T-helper 2 cell treated with Interferon-gamma antibody and Interleukin-4, amounts not matched to agents 100 ng/mL and 5 ng/mL, for 36 hours (primary cell): ENCODE measurements around the gene NOP9. TPM values are rescaled to one million over a fixed set of nuclear protein-coding genes. Genes with fewer than 3 reads are reported as not detected.

Experiments used
- intact Hi-C: fragments of 100-400 bp; cut with micrococcal nuclease; formaldehyde crosslinking; loops from one replicate; pipeline ENCODE4 v1.15.1; 2023
- total RNA-seq: library from RNA; stranded (reverse); gene quantifications from 2 replicates; pipeline ENCODE4 v1.2.3, GENCODE V29; 2022

NOP9 gene
- total RNA-seq, 1 donor from 2014 or later, result 41.6 TPM

DNA sequence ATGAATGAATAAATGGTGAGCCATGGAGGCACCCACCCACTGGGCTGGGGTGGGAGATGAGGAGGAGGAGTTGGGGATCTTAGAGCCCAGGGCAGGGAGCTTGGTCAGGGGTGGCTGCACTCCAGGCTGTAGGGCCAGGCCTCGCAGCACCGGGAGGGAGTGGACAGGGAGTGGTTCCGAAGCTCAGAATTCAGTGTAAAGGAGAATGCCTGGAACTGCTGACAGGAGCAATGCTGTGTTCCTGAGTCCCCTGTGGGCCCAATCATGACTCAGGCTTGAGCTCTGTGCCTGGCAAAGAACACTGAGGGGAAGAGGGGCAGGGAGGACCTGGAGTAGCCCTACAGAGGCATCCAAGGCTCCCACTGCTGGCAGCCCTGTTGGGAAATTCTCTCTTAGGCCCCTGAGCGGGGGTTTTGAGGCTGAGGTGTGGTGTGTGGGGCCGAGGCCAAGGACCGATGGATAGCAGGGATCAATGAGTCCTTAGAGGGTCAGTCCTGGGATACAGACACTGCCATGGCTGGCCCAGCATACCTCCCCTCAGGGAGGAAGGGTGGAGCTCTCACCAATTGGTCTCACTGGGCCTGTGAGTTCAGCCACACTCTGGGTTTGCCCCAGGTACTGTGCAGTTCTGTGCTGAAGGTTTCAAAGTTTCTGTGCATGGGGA lies 18.7 kb upstream of the NOP9 start:
- intact Hi-C loops, result no loop called here

DNA sequence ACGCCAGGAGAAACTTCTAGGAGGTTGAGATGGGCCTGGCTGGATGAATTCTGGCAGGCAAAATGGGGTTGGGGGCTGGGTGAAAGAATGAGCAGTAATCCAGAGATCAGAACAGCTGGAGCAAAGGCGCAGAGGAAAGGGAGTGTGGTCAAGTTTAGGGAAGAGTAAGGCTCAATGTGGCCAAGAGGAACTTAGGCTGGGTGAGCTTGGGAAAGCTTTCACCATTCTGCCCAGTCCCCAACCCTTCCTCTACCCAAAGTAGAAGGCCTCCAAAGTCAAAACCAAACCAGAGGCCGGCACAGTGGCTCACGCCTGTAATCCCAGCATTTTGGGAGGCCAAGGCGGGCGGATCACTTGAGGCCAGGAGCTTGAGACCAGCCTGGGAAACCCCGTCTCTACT lies 18.0 kb upstream of the NOP9 start:
- intact Hi-C loops, result no loop called here

DNA sequence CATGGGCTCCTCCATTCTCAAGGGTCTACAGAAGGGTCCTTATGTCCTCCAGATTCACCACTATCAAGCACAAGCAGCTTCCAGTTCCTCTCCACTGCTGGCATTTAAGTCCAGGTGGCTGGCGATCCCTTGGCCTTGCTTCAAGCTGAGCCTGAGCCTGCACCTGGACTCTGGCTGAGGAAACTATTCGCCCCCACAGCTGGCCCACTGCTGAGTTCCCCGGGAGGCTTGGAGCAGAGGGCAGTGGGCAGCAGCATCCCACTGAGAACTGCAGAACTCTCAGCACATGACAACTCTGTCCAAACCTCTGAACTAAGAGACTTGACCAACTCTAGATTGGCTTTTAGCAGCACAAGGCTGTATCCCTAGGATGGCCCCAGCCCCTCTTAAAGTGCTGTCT lies 16.9 kb upstream of the NOP9 start:
- intact Hi-C loops, result no loop called here

DNA sequence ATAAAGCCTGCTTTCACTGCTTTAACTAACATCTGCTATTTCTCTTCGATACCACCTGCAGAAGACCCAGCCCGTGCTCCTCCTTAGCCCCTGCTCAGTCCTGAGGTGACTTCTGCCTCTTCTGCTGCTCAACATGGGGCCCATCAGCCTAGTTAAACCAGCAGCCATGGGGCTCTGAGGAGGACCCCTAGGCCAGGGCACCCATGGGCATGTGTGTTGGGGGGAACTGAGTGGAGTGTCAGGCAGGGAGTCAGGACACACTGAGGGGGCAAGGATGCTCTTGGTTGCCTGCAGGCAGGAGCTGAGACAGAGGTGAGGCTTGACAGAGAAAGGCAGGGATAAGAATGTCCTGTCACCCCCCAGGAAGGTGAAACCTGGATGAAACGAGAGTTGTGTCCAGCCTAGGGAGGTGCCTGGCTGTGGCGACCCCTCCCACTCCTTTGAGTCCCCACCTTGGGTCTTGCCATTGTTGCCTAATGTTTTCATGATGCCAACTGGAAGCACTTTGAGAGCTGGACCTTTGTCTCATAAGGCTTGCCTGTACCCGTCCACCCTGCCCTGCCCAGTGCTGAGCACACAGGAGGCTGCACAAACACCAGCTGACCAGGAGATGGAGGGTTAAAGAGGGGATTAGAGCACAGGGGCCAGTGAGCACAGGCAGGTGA lies 15.7 kb upstream of the NOP9 start:
- intact Hi-C loops, result no loop called here

DNA sequence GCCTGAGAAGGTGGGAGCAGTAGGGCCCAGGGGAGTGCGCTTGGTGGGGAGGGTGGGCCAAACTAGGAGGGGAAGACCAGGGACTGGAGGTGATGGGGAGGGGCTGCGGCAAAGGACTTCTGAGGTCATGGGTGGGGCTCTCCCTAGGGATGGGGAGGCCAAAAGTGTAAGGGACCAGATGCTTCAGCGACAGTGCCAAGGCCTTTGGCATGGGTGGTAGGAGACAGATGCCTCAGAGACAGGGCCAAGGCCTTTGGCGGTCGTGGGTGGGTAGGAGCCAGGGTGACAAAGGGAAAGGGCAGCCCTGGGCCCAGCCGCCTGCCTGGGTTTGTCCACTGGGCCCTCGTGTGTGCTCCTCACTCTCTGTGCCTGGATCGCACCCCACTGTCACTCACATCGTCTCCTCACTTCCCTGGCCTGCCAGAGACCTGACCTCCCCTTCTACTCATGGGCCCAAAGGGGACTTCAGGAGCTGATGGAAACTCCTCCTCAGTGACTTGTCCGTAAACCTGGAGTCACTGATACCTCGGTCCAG lies 15.1 kb upstream of the NOP9 start:
- intact Hi-C loops, result no loop called here

DNA sequence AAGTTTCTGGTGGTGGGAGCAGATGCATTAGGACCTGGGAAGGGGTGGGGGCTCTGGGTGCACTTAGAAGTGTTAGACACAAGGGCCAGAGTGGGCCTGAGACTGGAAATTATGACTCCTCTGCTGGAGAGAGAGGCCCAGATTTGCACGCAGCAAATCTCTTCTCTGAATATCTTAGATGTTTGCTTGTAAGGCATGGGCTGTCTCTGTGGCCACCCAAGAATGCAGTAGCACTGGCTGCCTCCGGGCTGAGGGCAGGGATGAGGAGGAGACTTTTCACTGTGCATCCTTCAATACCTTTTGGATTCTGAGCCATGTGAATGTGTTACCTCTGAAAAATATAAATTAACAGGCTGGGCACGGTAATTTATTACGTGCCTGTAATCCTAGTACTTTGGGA lies 14.3 kb upstream of the NOP9 start:
- intact Hi-C loops, result no loop called here

DNA sequence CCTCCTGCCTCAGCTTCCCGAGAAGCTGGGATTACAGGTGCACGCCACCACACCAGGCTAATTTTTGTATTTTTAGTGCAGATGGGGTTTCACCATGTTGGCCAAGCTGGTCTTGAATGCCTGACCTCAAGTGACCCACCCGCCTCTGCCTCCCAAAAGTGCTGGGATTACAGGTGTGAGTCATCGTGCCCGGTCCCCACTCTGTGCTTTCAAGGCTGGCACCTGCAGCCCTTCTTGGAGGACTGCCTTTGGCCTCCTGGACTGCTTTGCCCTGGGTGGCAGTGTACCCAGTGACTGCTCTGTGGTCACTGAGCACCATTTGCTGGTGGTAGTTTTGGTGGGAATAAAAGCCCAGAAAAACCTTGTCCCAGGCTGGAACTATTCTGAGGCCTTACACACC lies 12.7 kb upstream of the NOP9 start:
- intact Hi-C loops, result no loop called here

DNA sequence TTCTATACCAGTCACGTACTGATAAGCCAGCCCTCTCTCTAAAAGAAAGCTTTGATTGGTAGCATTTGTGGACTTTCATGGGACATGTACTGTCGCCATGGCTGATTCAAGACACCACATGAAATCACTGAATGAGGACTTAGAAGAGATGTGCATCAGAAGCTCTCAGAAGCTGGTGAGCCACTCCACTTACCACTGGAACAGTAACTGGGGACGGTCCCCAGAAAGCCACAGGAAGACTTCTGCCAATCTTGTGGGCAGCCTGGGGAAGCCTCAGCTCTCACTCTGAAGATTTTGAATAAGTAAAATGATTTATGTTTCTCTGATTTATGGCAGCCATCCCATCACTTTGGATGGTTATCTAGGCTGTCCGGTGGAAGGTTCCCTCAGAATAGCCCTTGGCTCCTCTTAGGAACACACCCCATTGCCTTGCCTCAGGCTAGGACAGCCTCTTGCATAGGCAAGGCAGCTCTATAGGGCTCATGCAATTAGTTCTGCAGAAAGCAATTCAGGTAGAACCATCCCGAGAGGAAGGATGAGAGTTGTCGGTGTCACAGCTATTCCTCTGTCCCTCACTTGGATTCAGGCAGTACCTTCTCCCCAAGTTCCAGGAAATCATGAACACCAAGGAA lies 9.9 kb upstream of the NOP9 start:
- intact Hi-C loops, result no loop called here

DNA sequence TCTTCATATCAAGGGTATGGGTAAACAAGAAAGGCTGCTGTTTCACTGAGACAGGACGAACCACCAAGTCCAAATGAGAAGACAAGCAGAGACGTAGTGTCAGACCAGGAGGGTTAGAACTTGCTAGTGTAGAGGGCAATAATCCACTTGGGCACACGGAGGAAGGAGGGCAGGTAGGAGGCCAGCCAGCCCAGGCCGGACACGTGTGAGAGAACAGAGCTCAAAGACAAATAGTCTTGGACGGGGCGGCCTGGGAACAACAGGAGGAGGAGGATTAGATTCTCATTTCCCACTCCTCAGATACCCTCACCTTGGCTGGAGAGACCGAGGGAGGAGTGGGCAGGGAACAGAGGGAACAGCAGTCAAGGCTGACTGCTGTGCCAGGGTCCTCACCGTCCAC lies 8.9 kb upstream of the NOP9 start:
- intact Hi-C loops, result no loop called here

DNA sequence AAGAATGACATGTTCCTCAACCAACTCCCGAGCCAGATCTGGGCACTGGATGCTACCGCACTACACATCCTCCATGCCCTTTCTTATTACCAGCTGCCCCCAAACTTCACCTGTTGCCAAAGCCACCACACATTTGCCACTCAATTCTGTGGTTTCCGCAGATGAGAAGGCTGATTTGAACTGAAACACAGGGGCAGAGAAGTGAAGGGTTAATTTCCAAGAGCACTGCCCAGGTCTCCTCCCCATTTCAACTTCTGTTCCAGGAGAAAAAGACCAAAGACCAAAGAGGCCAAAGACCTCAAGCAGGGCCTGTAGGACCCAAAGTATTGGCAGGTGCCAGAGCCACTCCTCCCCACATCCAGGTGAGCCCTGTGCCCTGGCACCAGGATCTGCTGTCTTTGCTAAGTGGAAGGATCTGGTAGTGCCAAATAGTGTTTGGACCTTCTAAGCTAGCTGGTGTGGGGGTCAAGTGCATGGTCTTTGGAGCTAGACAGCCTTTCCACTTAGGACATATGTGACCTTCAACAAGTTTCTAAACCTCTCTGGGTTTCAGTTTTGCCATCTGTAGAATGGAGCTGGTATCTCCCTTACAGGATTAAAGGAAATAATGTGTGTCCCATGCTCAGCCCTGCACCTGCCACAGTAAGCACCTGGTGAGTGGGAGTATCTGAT lies 8.1 kb upstream of the NOP9 start:
- intact Hi-C loops, result no loop called here

DNA sequence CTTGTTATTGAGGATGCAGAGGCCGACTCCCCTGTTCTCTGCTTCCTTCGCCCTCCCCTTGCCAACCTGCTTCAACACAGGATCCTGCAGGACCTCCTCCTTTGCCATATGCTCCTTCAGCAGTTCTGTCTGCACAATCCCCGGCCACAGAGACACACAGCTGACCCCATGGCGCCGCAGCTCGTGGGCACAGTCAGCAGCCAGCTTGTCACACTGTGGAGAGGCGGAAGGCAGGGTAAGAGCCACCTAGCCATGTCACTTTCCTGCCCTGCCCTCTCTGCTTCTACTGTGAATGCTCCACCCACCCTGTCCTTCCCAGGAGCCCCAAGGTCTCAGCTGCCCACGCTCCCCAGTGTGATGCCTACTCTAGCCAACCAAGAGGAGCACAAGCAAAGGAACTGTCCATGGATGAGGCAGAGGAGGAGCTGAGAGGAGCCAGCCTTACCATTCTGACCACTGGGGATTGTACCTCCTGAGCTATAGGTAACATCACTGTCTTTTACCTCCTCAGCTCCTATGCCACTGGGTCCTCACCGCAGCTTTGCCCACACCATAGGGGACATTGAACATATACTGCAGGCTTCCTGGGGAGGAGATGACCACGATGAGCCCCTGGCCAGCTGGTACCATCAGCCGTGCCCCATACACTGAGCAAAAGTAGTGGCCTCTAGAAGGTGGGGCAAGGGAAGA lies 7.4 kb upstream of the NOP9 start:
- intact Hi-C loops, result no loop called here

DNA sequence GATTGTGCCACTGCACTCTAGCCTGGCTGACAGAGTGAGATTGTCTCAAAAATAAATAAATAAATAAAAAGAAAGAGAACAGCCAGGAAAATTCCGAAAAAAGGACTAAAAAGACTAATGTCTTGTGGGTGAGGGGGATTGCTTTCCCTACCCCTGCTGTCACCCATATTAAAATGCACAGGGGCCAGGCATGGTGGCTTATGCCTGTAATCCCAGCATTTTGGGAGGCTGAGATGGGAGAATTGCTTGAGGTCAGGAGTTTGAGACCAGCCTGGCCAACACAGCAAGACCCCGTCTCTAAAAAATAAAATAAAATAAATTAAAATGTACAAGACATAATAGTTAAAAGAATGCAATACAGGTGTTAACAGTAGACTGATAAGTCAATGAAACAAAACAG lies 6.1 kb upstream of the NOP9 start:
- intact Hi-C loops, result no loop called here

DNA sequence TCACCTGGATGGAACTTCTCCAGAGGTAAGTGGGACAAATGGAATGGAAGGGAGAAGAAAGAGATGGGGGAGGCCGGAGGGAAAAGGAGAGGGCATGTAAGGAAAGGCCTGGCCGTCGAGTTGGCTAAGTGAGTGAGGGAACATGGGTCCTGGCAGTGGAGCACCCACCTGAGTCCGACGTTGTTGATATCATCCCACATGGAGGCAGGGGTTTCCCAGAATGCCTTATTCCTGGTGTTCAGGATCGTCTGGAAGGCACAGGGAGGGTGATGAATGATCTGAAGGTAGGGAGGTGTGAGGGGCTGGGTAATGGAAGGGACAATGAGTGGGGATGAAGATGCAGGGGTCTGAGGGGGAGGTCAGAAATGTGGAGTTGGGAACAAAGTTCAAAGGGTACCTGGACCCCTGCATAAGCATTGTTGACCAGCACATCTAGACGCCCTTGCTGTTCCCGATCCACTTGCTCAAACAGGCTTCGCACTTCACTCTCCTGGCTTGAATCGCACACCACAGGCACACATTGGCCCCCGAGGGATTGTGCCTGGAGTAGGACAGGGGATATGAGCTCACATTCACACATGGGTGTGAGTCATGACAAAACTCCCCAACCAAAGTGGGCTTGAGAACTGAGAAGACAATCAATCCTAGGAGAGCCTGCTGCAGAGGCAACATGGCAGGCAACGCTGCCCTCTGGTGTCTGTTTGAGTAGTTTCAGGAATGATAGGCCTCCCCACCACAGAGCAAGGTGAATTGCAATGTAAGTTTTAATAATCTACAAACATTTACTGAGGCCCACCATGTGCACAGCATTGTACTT lies 3.1 kb upstream of the NOP9 start:
- intact Hi-C loops, result loop anchor here (5.0 kb wide), 2 partner anchors 36 to 149 kb away; partner anchors contain the start of genes PSME2 and RNF31

DNA sequence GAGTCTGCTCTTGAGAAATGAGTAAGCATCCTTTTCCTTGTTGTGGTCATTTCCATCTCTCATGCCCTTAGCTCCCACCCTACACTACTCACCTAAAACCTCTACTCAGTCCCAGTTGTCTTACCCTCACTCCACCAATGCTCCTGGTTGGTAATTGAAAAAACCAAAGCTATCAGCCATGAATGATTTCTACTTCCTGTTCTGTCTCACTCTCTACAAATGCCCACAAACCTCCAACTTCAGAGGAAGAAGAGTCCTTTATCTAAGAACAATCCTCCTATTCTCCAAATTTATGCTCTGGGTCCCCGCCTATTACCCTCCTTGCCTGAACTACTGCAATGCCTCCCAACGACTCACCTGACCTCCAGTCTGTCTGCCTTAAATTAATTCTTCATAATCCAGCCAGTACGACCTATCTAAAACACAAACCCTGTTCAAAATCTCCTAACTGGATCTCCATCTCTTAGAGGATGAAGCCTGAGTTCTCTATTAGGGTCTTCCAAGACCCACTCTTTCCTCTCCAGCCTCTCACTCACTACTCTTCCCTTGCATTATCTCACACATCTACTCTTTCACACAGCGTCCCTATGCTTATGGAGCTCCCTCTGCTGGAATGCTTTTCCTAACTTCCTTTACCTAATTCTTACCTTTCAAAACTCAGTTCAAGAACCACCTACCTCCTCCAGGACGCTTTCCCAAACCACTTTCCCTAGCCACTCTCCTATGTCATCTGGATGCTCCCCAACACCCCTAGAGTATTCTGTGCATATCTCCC lies 2.3 kb upstream of the NOP9 start:
- intact Hi-C loops, result loop anchor here (5.0 kb wide), 2 partner anchors 35 to 150 kb away; partner anchors contain the start of genes PSME2 and RNF31

DNA sequence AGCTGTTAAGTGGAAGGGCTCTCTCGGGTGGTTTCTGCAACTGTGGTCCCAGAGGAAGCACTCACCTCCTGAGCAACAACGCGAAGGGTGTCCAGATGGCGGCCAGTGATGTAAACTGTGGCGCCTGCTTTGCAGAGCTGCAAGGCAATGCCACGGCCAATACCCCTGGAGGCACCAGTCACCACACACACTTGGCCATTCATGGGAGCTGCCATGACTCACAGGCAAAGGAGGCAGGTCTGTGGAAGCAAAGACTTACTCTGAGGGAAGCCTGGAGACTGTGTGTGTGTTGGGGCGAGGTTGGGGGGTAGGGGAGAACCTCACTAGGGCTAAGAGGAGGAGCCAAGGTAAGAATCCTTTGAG lies 777 bp upstream of the NOP9 start:
- intact Hi-C loops, result loop anchor here (1.0 to 5.0 kb wide), 6 partner anchors 20 to 152 kb away; partner anchors contain the start of genes MDP1, PSME2, RABGGTA and RNF31

DNA sequence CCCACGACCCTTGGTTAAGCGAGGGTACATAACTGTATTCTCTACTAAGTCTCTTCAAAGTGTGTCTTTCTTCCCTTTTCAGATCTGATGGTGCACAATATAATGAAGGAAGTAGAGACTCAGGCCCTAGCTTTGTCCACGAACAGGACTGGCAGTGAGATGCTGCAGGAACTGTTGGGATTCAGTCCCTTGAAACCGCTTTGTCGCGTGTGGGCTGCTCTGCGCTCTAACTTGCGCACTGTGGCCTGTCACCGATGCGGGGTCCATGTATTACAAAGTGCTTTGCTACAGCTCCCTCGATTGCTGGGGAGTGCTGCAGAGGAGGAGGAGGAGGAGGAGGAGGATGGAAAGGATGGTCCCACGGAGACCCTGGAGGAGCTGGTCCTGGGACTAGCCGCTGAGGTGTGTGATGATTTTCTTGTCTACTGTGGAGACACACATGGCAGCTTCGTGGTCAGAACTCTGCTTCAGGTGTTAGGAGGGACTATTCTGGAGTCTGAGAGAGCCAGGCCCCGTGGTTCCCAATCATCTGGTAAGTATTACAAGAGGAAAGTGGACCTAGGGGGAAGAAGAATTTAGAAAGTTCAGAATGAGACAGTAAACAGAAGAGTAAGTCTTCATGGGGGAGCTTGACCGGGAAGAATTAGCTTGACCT lies 803 bp downstream of the NOP9 start:
- intact Hi-C loops, result no loop called here

DNA sequence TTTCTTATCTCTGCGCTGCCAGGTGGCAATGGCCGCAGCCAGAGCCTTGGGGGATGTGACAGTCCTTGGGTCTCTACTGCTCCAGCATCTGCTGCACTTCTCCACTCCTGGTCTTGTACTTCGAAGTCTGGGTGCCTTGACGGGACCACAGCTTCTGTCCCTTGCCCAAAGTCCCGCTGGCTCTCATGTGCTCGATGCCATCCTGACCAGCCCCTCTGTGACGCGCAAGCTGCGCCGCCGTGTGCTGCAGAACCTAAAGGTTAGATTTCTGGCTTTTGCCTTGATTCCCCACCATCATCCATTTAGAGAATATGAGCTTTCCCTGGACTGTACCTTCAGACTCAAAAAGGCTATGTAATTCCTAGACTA lies 4.4 kb downstream of the NOP9 start:
- intact Hi-C loops, result no loop called here

DNA sequence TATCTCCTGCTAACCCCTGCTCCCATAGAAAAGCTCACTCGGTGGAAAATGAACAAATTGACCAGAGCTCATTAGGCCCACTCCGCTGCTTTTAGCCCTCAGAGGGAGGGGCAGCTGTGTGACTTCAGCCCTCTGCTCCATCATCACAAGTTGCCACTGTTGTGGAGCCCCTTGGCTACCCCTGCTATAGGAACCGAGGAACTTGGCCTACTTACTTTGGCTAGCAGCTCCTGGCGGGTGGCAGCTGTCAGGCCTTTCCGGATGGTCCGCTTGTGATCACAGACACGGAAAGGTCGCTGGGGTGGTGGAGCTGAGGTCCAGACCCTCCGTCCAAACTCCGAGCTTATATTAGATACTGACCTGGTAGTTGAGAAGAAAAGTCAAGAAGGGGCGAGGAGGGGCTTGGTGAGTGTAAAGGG lies 7.5 kb downstream of the NOP9 start:
- intact Hi-C loops, result no loop called here
